ENCODE data around the gene NFATC2.

Gene NFATC2

GRCh38 chr20:51447097-51447764 is 95.3 kb downstream of the NFATC2 start:
- no peak for DNase-seq

- no peak for DNase-seq
Observed at GRCh38 chr20:51446656-51447055, 95.9 kb downstream of the NFATC2 start.

- no peak for DNase-seq
Observed at GRCh38 chr20:51446230-51446629, 96.3 kb downstream of the NFATC2 start.

- DNase-seq: no peak
Observed at GRCh38 chr20:51445591-51445990, 96.9 kb downstream of the NFATC2 start.

DNA sequence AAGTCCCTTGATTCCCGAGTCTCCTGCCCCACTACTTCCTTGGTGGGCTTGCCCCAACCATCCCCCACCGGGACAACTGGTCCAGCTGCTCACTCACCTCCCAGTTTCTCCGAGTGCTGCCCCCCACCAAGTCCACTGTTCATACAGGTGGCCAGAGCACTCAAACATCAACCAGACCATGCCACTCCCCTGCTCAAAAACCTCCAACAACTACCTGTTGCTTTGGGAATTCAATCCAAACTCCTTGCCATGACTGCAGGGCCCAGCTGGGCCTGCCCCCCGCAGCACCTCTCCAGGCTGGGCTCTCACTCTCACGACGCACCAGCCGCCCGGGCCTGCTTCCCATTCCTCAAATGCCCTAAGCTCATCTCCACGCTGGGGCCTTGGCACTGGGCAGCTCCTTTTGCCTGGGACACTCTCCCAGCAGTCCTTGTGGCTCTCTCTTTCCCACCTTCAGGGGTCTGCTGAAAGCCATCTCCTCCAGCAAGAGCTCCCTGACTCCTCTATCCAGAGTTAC is 97.5 kb downstream of the NFATC2 start:
- no peak for DNase-seq

- no peak for DNase-seq
Observed at GRCh38 chr20:51444467-51444866, 98.1 kb downstream of the NFATC2 start.

GRCh38 chr20:51442602-51443001 is 99.9 kb downstream of the NFATC2 start:
- no peak for DNase-seq

DNA sequence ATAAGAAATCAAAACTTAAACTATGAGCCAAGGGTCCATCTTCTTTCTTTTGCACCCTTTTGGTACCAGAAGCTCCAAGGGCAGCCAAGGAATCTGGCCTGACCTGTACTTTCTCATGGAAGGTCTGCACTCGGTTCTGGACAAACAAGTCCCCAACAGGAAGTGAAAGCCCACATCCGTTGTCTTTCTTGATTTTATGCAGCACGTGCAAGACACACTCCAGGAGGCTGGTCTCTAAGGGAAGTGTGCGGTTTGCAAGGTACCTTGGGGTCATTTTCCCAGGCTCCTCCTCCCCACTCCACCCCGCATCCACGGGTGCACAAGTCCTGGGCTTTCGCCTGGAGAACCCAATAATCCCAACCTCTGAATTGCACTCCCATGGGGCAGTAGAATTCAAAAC is 101.9 kb downstream of the NFATC2 start:
- no peak for DNase-seq

GRCh38 chr20:51439160-51439689 is 103.3 kb downstream of the NFATC2 start:
- DNase-seq: no peak

DNA sequence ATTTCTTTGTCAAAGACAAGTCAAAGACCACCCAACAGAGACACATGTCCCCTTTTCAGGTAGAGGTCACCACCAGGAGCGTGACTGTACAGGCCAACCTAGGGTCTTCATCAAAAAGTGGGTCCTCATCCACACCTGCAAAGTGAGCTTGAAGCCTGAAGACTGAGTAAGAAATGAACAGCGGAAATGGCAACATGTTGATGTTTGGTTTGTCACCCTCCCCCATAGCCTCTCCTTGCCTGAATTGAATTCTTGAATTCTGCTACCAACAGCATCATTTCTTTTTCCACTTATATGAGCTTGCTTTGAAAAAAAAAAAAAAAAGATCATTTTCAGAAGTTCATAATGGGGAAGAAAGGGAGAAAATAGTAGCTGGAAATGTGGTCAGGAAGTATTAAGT is 104.4 kb downstream of the NFATC2 start:
- no peak for DNase-seq

- DNase-seq: no peak
Observed at GRCh38 chr20:51437182-51437924, 105.2 kb downstream of the NFATC2 start.

GRCh38 chr20:51434580-51435247 is 107.8 kb downstream of the NFATC2 start:
- DNase-seq: no peak

- DNase-seq: no peak
Observed at GRCh38 chr20:51434026-51434425, 108.5 kb downstream of the NFATC2 start.

GRCh38 chr20:51432875-51433274 is 109.6 kb downstream of the NFATC2 start:
- no peak for DNase-seq

DNA sequence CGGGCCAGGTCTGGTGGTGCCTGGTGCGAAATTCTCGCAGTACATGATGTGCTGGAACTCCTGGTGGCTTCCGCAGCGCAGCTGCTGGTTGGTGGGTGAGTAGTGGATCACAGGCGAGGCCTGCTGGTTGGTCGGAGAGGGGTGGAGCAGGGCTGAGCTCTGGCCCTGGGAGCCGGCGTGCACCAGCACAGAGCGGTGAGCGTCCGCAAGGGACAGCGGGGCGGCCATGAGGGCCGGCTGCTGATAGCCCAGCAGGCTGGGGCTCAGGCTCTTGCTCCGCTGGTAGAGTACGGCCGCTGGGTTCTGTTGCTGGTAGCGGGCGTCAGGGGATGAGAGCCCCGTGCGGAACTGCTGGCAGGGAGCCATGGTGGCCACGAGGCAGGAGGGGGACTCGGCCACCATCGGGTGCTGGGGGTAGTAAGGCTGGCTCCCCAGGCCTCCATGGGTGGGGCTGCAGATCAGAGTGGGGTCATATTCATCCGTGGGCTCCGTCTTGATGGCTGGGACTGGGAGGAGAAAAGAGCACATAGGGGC is 110.2 kb downstream of the NFATC2 start:
- no peak for DNase-seq

GRCh38 chr20:51431321-51431720 is 111.2 kb downstream of the NFATC2 start:
- no peak for DNase-seq

- DNase-seq: no peak
Observed at GRCh38 chr20:51430198-51430950, 112.1 kb downstream of the NFATC2 start.

DNA sequence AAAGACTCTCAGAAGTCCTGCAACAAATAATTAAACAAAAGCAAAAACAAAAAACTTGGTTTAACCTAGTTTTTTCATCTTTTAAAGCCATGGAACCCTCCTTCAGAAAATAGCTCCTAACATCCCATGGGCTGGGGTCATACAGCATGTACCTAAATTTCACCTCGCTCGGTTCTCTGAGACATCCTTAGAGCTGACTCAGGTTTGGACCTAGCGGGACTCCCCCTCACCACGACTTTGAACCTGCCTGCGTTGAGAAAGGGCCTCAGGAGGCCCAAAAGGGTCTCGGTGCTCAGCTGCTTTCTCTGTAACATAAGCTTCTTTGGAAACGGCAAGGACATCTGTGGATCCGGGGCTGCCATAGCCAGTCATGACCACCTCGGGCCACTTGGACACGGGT is 112.8 kb downstream of the NFATC2 start:
- no peak for DNase-seq

DNA sequence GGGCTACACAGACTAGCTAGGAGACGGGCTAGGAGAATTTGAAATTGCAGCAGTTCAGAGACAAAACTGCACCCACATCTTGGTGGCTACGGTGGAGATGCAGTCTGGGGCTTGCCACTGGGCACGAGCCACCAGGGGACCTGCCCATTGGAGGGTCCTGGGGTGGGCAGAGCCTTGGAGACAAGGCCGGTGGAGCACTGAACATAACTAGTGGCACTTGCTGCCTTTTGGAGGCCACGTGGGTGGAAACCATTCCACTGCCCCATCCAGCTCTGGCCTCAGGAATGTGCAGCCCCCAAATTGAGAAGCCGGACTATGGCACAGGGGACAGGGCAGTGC is 113.4 kb downstream of the NFATC2 start:
- DNase-seq: no peak

DNA sequence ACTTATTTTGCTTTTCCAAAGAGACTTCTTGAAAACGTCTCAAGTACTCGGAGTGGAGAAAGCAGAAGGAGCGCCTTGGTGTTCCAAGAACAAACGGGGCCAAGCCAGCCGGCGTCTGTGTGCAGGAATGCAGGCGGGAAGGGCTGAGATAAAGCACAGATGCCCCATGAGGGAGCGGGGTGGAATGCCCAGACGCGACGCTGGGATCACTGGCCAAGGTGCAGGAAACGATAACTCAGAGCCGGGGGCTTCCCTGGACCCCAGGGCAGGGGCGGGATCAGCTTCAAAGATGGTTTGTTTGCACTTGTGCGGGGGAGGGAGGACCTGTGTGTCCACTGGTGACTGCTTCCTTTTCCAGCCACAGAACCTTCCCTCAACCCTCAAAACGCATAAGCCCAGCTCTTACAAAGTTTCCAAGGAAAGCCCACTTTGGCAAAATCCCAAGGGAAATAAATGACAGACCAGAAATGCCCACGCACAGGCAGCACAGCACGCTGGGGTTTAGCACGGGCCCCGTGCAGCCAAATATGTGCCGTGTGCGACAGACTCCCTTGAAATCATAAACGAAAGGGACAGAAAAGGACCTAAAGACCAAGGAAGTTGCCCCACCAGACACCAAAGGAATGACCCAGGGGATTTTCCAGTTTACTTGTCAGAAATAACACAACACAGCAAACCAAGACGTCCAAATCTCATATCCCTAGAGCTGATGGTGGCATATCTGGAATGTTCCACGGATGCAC is 113.9 kb downstream of the NFATC2 start:
- DNase-seq: no peak

- no peak for DNase-seq
Observed at GRCh38 chr20:51427651-51428291, 114.7 kb downstream of the NFATC2 start.

All from NCI-H510A treated with DMSO at 0.1 percent for 48 hours (cell line).